K562 (cell line): Measurements from ENCODE around the gene AP1B1. TPM values are rescaled to one million over a fixed set of nuclear protein-coding genes. Genes with fewer than 3 reads are reported as not detected.

Experiments
- ATAC-seq: fragments of 200-7000 bp; cut with Tn5 transposase; 3 replicates; pipeline ENCODE4 v1.9.1; 2020; ENCODE audit warnings: moderate library complexity
- BruUV-seq: library from RNA; stranded (reverse); fragments of 400-500 nt; replicated peaks from 2 replicates; lab custom pipeline; 2021; lab: Mats Ljungman, UMichigan
- CTCF ChIA-PET: fragments of 300-600 bp; formaldehyde crosslinking; extraction: SDS; loops from one replicate; lab custom pipeline; 2021; ENCODE audit warnings: low intra/inter-chr PET ratio; lab: Yijun Ruan, JAX
- POLR2A ChIA-PET: fragments of 300-600, 350-650 bp; sonication (Branson Sonifier 250); formaldehyde crosslinking; extraction: SDS; loops from one replicate; lab custom pipeline; 2021; ENCODE audit warnings: antibody characterized with exemption, inconsistent platforms; lab: Yijun Ruan, JAX
- DNase-seq, 4 experiments: peaks; one replicate each; pipeline versions ENCODE4 v3.0.0 to v3.0.0-alpha.2; 2011 to 2018; ENCODE audit warnings: low spot score in 3 of 4, mixed read lengths in 3 of 4; ENCODE audit errors: extremely low read depth in 1 of 4
- FAIRE-seq: peaks from 2 replicates; lab custom pipeline; 2011; peaks lifted over from hg19 to GRCh38; lab: Jason Lieb, UNC
- H2AFZ ChIP-seq: 2 replicates; pipeline ENCODE4 v1.6.0; 2011; ENCODE audit warnings: low read depth, low read length, control low read depth, inconsistent platforms
- H3K27ac ChIP-seq: fragments of 200-600 bp; 3 replicates; pipeline ENCODE4 v1.8.0; 2011; ENCODE audit warnings: low read depth, mild to moderate bottlenecking, control low read depth, inconsistent platforms, low read length, moderate library complexity, mixed read lengths; ENCODE audit errors: extremely low read depth
- H3K27me3 ChIP-seq, 2 experiments: fragments of 300-600 bp in 1 of 2; 2 replicates in 1 of 2; 3 replicates in 1 of 2; pipeline versions ENCODE4 v1.6.0 to v1.8.0; 2011; ENCODE audit warnings: inconsistent platforms in 2 of 2, low read length in 2 of 2, mild to moderate bottlenecking in 1 of 2, mixed read lengths in 1 of 2, moderate library complexity in 1 of 2; ENCODE audit not compliant: control insufficient read depth in 2 of 2, insufficient read depth in 2 of 2
- H3K36me3 ChIP-seq: fragments of 300-600 bp; 3 replicates; pipeline ENCODE4 v1.8.0; 2011; ENCODE audit warnings: mild to moderate bottlenecking, low read length, inconsistent platforms; ENCODE audit not compliant: control insufficient read depth, insufficient read depth
- H3K4me1 ChIP-seq, 2 experiments: fragments of 200-600 bp in 1 of 2; replicated peaks in 1 of 2; 2 replicates in 1 of 2; 3 replicates in 1 of 2; pipeline versions ENCODE4 v1.5.1 to v1.8.0; 2011; ENCODE audit warnings: inconsistent platforms in 2 of 2, low read length in 2 of 2, mild to moderate bottlenecking in 1 of 2, mixed read lengths in 1 of 2, moderate library complexity in 1 of 2; ENCODE audit not compliant: control insufficient read depth in 2 of 2, insufficient read depth in 2 of 2
- H3K4me2 ChIP-seq: 2 replicates; pipeline ENCODE4 v1.6.1; 2011; ENCODE audit warnings: low read length, control low read depth, inconsistent platforms, mixed read lengths; ENCODE audit not compliant: insufficient read depth
- H3K4me3 ChIP-seq: fragments of 200-600 bp; sonication (generic), shearing (Covaris generic); 2 replicates; pipeline ENCODE4 v1.5.1; 2016; ENCODE audit warnings: control low read depth, inconsistent platforms
- H3K79me2 ChIP-seq: fragments of 200-600 bp; 3 replicates; pipeline ENCODE4 v1.8.0; 2011; ENCODE audit warnings: low read length, inconsistent platforms; ENCODE audit not compliant: control insufficient read depth, insufficient read depth
- H3K9ac ChIP-seq, 2 experiments: 2 replicates each; pipeline versions ENCODE4 v1.6.0 to v1.6.1; 2011; ENCODE audit warnings: low read depth in 2 of 2, low read length in 2 of 2, control low read depth in 1 of 2, inconsistent platforms in 1 of 2, mild to moderate bottlenecking in 1 of 2, mixed read lengths in 1 of 2; ENCODE audit not compliant: insufficient read depth in 1 of 2
- H3K9me1 ChIP-seq: one replicate; pipeline ENCODE4 v1.6.0; 2011; ENCODE audit warnings: inconsistent platforms, mild to moderate bottlenecking, low read length, moderate library complexity; ENCODE audit not compliant: control insufficient read depth, insufficient read depth
- H3K9me3 ChIP-seq: replicated peaks from 2 replicates; pipeline ENCODE4 v1.5.1; 2011; ENCODE audit warnings: low read depth, low read length, inconsistent platforms; ENCODE audit not compliant: control insufficient read depth, insufficient read depth
- H4K20me1 ChIP-seq: replicated peaks from 2 replicates; pipeline ENCODE4 v1.6.1; 2011; ENCODE audit warnings: low read length, inconsistent platforms, mixed read lengths; ENCODE audit not compliant: control insufficient read depth, insufficient read depth
- NR1H2 ChIP-seq: sonication (generic); formaldehyde crosslinking; IDR thresholded peaks from 2 replicates; pipeline ENCODE4 v1.4.0; 2020; ENCODE audit warnings: mild to moderate bottlenecking, missing genetic modification reagents
- RBFOX2 ChIP-seq: fragments of 200-400 bp; formaldehyde crosslinking; IDR thresholded peaks from 2 replicates; pipeline ENCODE4 v1.6.1; 2017; ENCODE audit warnings: low read depth, mild to moderate bottlenecking, low read length, moderate library complexity
- ZNF740 ChIP-seq, 3 experiments: fragments of 200-800 bp in 1 of 3; sonication (Bioruptor generic) in 1 of 3; sonication (generic) in 1 of 3; formaldehyde crosslinking in 1 of 3; IDR thresholded peaks; 2 replicates each; pipeline versions ENCODE4 v1.6.1 to v1.8.0; 2016 to 2022; ENCODE audit warnings: mild to moderate bottlenecking in 2 of 3, missing compliant biosample characterization in 2 of 3, missing genetic modification characterization in 2 of 3, missing genetic modification reagents in 1 of 3
- WGBS: fragments of 100-300 bp; shearing (Covaris generic); methylation state at CpG from one replicate; pipeline ENCODE4 v1.1.6; 2016; ENCODE audit warnings: low coverage, mixed read lengths; ENCODE audit not compliant: insufficient coverage; ENCODE audit errors: missing lambda C conversion rate; 5-methylcytosine and 5-hydroxymethylcytosine counted together
- in situ Hi-C: fragments of 300-500 bp; cut with MboI; formaldehyde crosslinking; loops from 4 replicates; pipeline ENCODE4 v1.15.0; 2018; ENCODE audit warnings: inconsistent platforms, mixed read lengths
- intact Hi-C: fragments of 100-400 bp; cut with micrococcal nuclease; formaldehyde crosslinking; loops from 2 replicates; pipeline ENCODE4 v1.14.2; 2022
- polyA plus RNA-seq, 8 experiments: library from polyadenylated mRNA; depleted of rRNA in 4 of 8; stranded (reverse) in 5 of 8; unstranded in 3 of 8; fragments of >200 nt; fragmentation: Nextera tagmentation in 2 of 8; fragmentation: Illumina TruSeq in 1 of 8; extraction: Ambion mirVana in 2 of 8; extraction: Trizol in 1 of 8; gene quantifications; 2 replicates each; pipeline versions ENCODE4 v1.2.1 to v1.2.3, GENCODE V29; 2011 to 2014; ENCODE audit warnings: inconsistent platforms in 1 of 8, missing spikeins in 1 of 8
- total RNA-seq, 7 experiments: library from RNA; depleted of rRNA in 6 of 7; stranded (reverse); fragments of >200 nt in 6 of 7; fragmentation: Illumina TruSeq in 2 of 7; extraction: Trizol in 2 of 7; gene quantifications; 2 replicates each; pipeline versions ENCODE4 v1.2.1 to v1.2.3, GENCODE V29; 2011 to 2021; ENCODE audit warnings: low replicate concordance in 1 of 7
- TF ChIP-seq, protein P1 (sequence below), 2 experiments: IDR thresholded peaks; 2 replicates each; pipeline ENCODE4 v1.6.1; 2011; ENCODE audit warnings: borderline replicate concordance in 1 of 2, control low read depth in 1 of 2, low read depth in 1 of 2, low read length in 1 of 2, mild to moderate bottlenecking in 1 of 2, mixed read lengths in 1 of 2, moderate library complexity in 1 of 2; ENCODE audit not compliant: insufficient read depth in 1 of 2, insufficient read length in 1 of 2, poor library complexity in 1 of 2, severe bottlenecking in 1 of 2; ENCODE audit errors: extremely low read depth in 1 of 2

Gene AP1B1
- total and polyA plus RNA-seq, 9 of the 15 experiments (the other 6 are each of a cell fraction or from before 2014, with no cell fraction given) = 1.2 to 60.9 (median 30.1) TPM

- Histone ChIP-seq H3K9ac (no peak overlapping the region), H3K79me2 (no peaks in the 10 kb centered on the region), H3K27me3 (no peaks in the 10 kb centered on the region)
- no peak for FAIRE-seq
- TF ChIP-seq, protein P1, sequence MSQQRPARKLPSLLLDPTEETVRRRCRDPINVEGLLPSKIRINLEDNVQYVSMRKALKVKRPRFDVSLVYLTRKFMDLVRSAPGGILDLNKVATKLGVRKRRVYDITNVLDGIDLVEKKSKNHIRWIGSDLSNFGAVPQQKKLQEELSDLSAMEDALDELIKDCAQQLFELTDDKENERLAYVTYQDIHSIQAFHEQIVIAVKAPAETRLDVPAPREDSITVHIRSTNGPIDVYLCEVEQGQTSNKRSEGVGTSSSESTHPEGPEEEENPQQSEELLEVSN (IDR thresholded peaks at IDR 0.05; ENCODE audit: borderline replicate concordance in 1 of 2, extremely low read depth in 1 of 2, insufficient read depth in 1 of 2, insufficient read length in 1 of 2, low read depth in 1 of 2, low read length in 1 of 2, poor library complexity in 1 of 2, severe bottlenecking in 1 of 2) = peak in 1 of 2 experiments; percentile 18
- no peak for TF ChIP-seq RBFOX2
- TF ChIP-seq ZNF740 (CRISPR knock-in tag; IDR thresholded peaks at IDR 0.05) = peak; percentile 20; the same call in 1 of the 2 replicates
- TF ChIP-seq ZNF740 (tag; IDR thresholded peaks at IDR 0.05) = no peak
- TF ChIP-seq NR1H2 = no peak
- TF ChIP-seq, all 486 proteins: peak for 2
- Histone ChIP-seq H3K9me1 (no peaks in the 10 kb centered on the region), H3K27ac (no peak overlapping the region), H3K9me3 (no peaks in the 10 kb centered on the region), H4K20me1 (no peaks in the 10 kb centered on the region), H3K4me3 (no peak overlapping the region), H3K4me1 (peaks cover 0 to 38% of the 10 kb centered on the region in 2 experiments; a peak in 2 of 5 replicates), H3K36me3 (0 out of 3 replicates have a peak, but pooled peaks cover 2% of the 10 kb centered on the region), H2AFZ (no peak overlapping the region), H3K4me2 (no peak overlapping the region)
- POLR2A ChIA-PET = no interaction called here
- DNase-seq = no peak
- ATAC-seq = no peak
- intact Hi-C loops (no loop called here), in situ Hi-C loops (no loop called here)
- BruUV-seq = no TSS peak
- CTCF ChIA-PET = interaction anchor here (0.6 kb wide), 1 partner anchor 58 kb away, joined by 3 read pairs; no protein-coding TSS in a partner anchor
- 50% methylated on average over 14 of the region's 18 CpGs for WGBS
Observed at GRCh38 chr22:29316141-29316828, 72.1 kb downstream of the AP1B1 start.
